Right atrium auricular region (tissue), 2 donors: Measurements from ENCODE around the gene SIM2. TPM values are rescaled to one million over a fixed set of nuclear protein-coding genes. Genes with fewer than 3 reads are reported as not detected.

Experiments used
- DNase-seq: peaks from one replicate; pipeline ENCODE4 v3.0.0-alpha.2; 2019; ENCODE audit warnings: low spot score
- H3K27ac ChIP-seq, 2 donors: fragments of 200-600 bp; sonication (generic); 1 replicate in 1 of 2; 2 replicates in 1 of 2; pipeline ENCODE4 v1.5.1; 2016 to 2019
- H3K27me3 ChIP-seq, 2 donors: fragments of 200-600 bp; sonication (generic); one replicate each; pipeline versions ENCODE4 v1.5.1 to v1.6.0; 2017 to 2019
- H3K36me3 ChIP-seq: fragments of 200-600 bp; sonication (generic); one replicate; pipeline ENCODE4 v1.5.1; 2016
- H3K4me1 ChIP-seq, 2 donors: fragments of 200-600 bp; sonication (generic); one replicate each; pipeline versions ENCODE4 v1.5.1 to v1.6.0; 2017 to 2019
- H3K4me3 ChIP-seq, 2 donors: fragments of 200-600 bp; sonication (generic); 1 replicate in 1 of 2; 2 replicates in 1 of 2; pipeline ENCODE4 v1.5.1; 2017 to 2019; ENCODE audit warnings: mild to moderate bottlenecking in 1 of 2, moderate library complexity in 1 of 2
- H3K9me3 ChIP-seq, 2 donors: fragments of 200-600 bp; sonication (generic); one replicate each; pipeline ENCODE4 v1.5.1; 2019
- CTCF ChIP-seq, 2 donors: fragments of 200-600 bp; sonication (generic); IDR thresholded peaks; one replicate each; pipeline ENCODE4 v1.5.1; 2019; ENCODE audit warnings: antibody characterized with exemption in 2 of 2
- total RNA-seq, 2 donors: library from RNA; depleted of rRNA; stranded (reverse); fragments of >200 nt; gene quantifications; one replicate each; pipeline ENCODE4 v1.1.0, GENCODE V29; 2016

SIM2 gene
- total RNA-seq, 2 donors from 2014 or later, result not detected

GRCh38 chr21:36791695-36792470 is 93.0 kb downstream of the SIM2 start:
- H3K27ac ChIP-seq, result no peak overlapping the region
- peaks cover 0 to 12% of the 10 kb centered on the region in 2 donors for H3K9me3 ChIP-seq
- no peaks in the 10 kb centered on the region for H3K4me1 ChIP-seq
- no peak overlapping the region for H3K4me3 ChIP-seq
- no peak for TF ChIP-seq CTCF (IDR thresholded peaks at IDR 0.05)
- H3K27me3 ChIP-seq, result no peaks in the 10 kb centered on the region
- no peaks in the 10 kb centered on the region for H3K36me3 ChIP-seq
- DNase-seq, result peak; percentile 34

- peaks cover 0 to 13% of the 10 kb centered on the region in 2 donors for H3K9me3 ChIP-seq
- H3K36me3 ChIP-seq, result no peaks in the 10 kb centered on the region
- no peaks in the 10 kb centered on the region for H3K27me3 ChIP-seq
- no peaks in the 10 kb centered on the region for H3K4me1 ChIP-seq
- H3K4me3 ChIP-seq, result no peak overlapping the region
- H3K27ac ChIP-seq, result no peak overlapping the region
- peak; percentile 23 for DNase-seq
- no peak for TF ChIP-seq CTCF (IDR thresholded peaks at IDR 0.05)
These were observed 93.6 kb downstream of the SIM2 start for GRCh38 chr21:36792505-36792967.

- no peak for TF ChIP-seq CTCF (IDR thresholded peaks at IDR 0.05)
- Histone ChIP-seq H3K4me3 (no peak overlapping the region), H3K36me3 (no peaks in the 10 kb centered on the region), H3K4me1 (no peaks in the 10 kb centered on the region), H3K27ac (no peak overlapping the region), H3K9me3 (peaks cover 0 to 32% of the 10 kb centered on the region in 2 donors), H3K27me3 (no peaks in the 10 kb centered on the region)
- DNase-seq, result no peak
These were observed 97.2 kb downstream of the SIM2 start for GRCh38 chr21:36796070-36796469.

GRCh38 chr21:36798491-36798890 is 99.6 kb downstream of the SIM2 start:
- Histone ChIP-seq H3K27ac (no peak overlapping the region), H3K36me3 (no peaks in the 10 kb centered on the region), H3K9me3 (peaks cover 0 to 32% of the 10 kb centered on the region in 2 donors), H3K4me1 (no peaks in the 10 kb centered on the region), H3K4me3 (no peak overlapping the region), H3K27me3 (no peaks in the 10 kb centered on the region)
- DNase-seq, result no peak
- no peak for TF ChIP-seq CTCF (IDR thresholded peaks at IDR 0.05)

Other genes with a start within 250 kb of the SIM2 start
- not detected for gene CLDN14, start 219.0 kb upstream of the SIM2 start, total RNA-seq